DOHH2 (cell line): Measurements from ENCODE around the gene CHRNB1.

Experiments used
- H3F3A ChIP-seq: fragments of 200-600 bp; sonication (generic), shearing (Covaris generic); 2 replicates; pipeline ENCODE4 v1.6.0; 2016; ENCODE audit warnings: antibody characterized with exemption, mild to moderate bottlenecking; ENCODE audit not compliant: control insufficient read depth, insufficient read depth
- H3K27ac ChIP-seq: fragments of 200-600 bp; sonication (generic); 2 replicates; pipeline ENCODE4 v1.5.1; 2014; ENCODE audit warnings: low read depth, mild to moderate bottlenecking, low read length, moderate library complexity
- H3K27me3 ChIP-seq: fragments of 200-600 bp; sonication (generic); 2 replicates; pipeline ENCODE4 v1.6.1; 2014; ENCODE audit warnings: mild to moderate bottlenecking, low read length, mixed read lengths; ENCODE audit not compliant: control insufficient read depth
- H3K36me3 ChIP-seq: fragments of 200-600 bp; sonication (generic); 2 replicates; pipeline ENCODE4 v1.6.1; 2014; ENCODE audit warnings: mild to moderate bottlenecking, low read length, moderate library complexity, mixed read lengths; ENCODE audit not compliant: control insufficient read depth
- H3K4me1 ChIP-seq: fragments of 200-600 bp; sonication (generic); 2 replicates; pipeline ENCODE4 v1.6.1; 2014; ENCODE audit warnings: mild to moderate bottlenecking, low read length, mixed read lengths; ENCODE audit not compliant: control insufficient read depth
- H3K4me2 ChIP-seq: fragments of 200-600 bp; sonication (generic); 2 replicates; pipeline ENCODE4 v1.6.0; 2014; ENCODE audit warnings: mild to moderate bottlenecking, low read length, moderate library complexity
- H3K4me3 ChIP-seq: fragments of 200-600 bp; sonication (generic); 2 replicates; pipeline ENCODE4 v1.5.1; 2014; ENCODE audit warnings: mild to moderate bottlenecking, low read length, mixed read lengths
- H3K79me2 ChIP-seq: fragments of 200-600 bp; sonication (generic); 2 replicates; pipeline ENCODE4 v1.6.1; 2014; ENCODE audit warnings: mild to moderate bottlenecking, low read length, mixed read lengths; ENCODE audit not compliant: control insufficient read depth
- H3K9me2 ChIP-seq: fragments of 200-600 bp; sonication (generic); replicated peaks from 2 replicates; pipeline ENCODE4 v1.6.1; 2014; ENCODE audit warnings: mild to moderate bottlenecking, low read length, mixed read lengths; ENCODE audit not compliant: control insufficient read depth
- H3K9me3 ChIP-seq: fragments of 200-600 bp; sonication (generic); 2 replicates; pipeline ENCODE4 v1.6.1; 2014; ENCODE audit warnings: antibody characterized with exemption, low read length, mixed read lengths; ENCODE audit not compliant: control insufficient read depth, insufficient read depth
- H4K20me1 ChIP-seq: fragments of 200-600 bp; sonication (generic); 2 replicates; pipeline ENCODE4 v1.6.0; 2014; ENCODE audit warnings: low read depth, mild to moderate bottlenecking, antibody characterized with exemption, low read length, moderate library complexity; ENCODE audit not compliant: control insufficient read depth, insufficient read depth
- CTCF ChIP-seq: fragments of 200-600 bp; sonication (generic); IDR thresholded peaks from one replicate; pipeline ENCODE4 v1.5.1; 2014; ENCODE audit warnings: antibody characterized with exemption, mild to moderate bottlenecking, low read depth, low read length; ENCODE audit not compliant: poor library complexity, severe bottlenecking
- EZH2phosphoT487 ChIP-seq: fragments of 200-600 bp; sonication (generic); IDR thresholded peaks from 2 replicates; pipeline ENCODE4 v1.6.1; 2017; ENCODE audit warnings: borderline replicate concordance, mild to moderate bottlenecking, antibody characterized with exemption, low read length, moderate library complexity, mixed read lengths

The CHRNB1 gene

GRCh38 chr17:7483255-7484066, 38.6 kb downstream of the CHRNB1 start:
- Histone ChIP-seq H3F3A (peaks cover 3% of the 10 kb centered on the region; the same call in 1 of the 2 replicates), H4K20me1 (peaks cover 15% of the 10 kb centered on the region), H3K27me3 (no peaks in the 10 kb centered on the region), H3K9me3 (no peaks in the 10 kb centered on the region), H3K27ac (peak overlapping the region; percentile 84), H3K4me1 (peaks cover 49% of the 10 kb centered on the region), H3K36me3 (peaks cover 26% of the 10 kb centered on the region), H3K79me2 (peaks cover 51% of the 10 kb centered on the region), H3K4me3 (peak overlapping the region; percentile 84), H3K4me2 (peak overlapping the region; percentile 82), H3K9me2 (no peaks in the 10 kb centered on the region)
- TF ChIP-seq EZH2phosphoT487, result no peak
- no peak for TF ChIP-seq CTCF

GRCh38 chr17:7484067-7484918, 39.4 kb downstream of the CHRNB1 start, which contains the start of gene POLR2A:
Gene POLR2A, plus strand, starts transcription at chr17:7484366.
- peak within 1 kb of the TSS; percentile 84 for H3K4me3 ChIP-seq
- H3K27me3 ChIP-seq, result no peaks in the 10 kb centered on the region
- peaks cover 52% of the 10 kb centered on the region for H3K79me2 ChIP-seq
- TF ChIP-seq CTCF (no peak), EZH2phosphoT487 (no peak)
- peak within 1 kb of the TSS; percentile 84 for H3K27ac ChIP-seq
- H3K9me3 ChIP-seq, result no peaks in the 10 kb centered on the region
- peak within 1 kb of the TSS; percentile 82 for H3K4me2 ChIP-seq
- peaks cover 21% of the 10 kb centered on the region for H4K20me1 ChIP-seq
- H3K9me2 ChIP-seq, result no peaks in the 10 kb centered on the region
- H3F3A ChIP-seq, result peaks cover 6% of the 10 kb centered on the region; the same call in 1 of the 2 replicates
- H3K36me3 ChIP-seq, result peaks cover 32% of the 10 kb centered on the region
- H3K4me1 ChIP-seq, result peaks cover 52% of the 10 kb centered on the region

- TF ChIP-seq EZH2phosphoT487 (no peak), CTCF (peak; percentile 26)
- H3K9me3 ChIP-seq, result no peaks in the 10 kb centered on the region
- peak overlapping the region; percentile 82 for H3K4me2 ChIP-seq
- H3K4me1 ChIP-seq, result peaks cover 49% of the 10 kb centered on the region
- peaks cover 37% of the 10 kb centered on the region for H3K36me3 ChIP-seq
- peak overlapping the region; percentile 84 for H3K27ac ChIP-seq
- H4K20me1 ChIP-seq, result peaks cover 21% of the 10 kb centered on the region
- H3K4me3 ChIP-seq, result peak overlapping the region; percentile 84
- peaks cover 6% of the 10 kb centered on the region; the same call in 1 of the 2 replicates for H3F3A ChIP-seq
- H3K27me3 ChIP-seq, result no peaks in the 10 kb centered on the region
- peaks cover 56% of the 10 kb centered on the region for H3K79me2 ChIP-seq
- no peaks in the 10 kb centered on the region for H3K9me2 ChIP-seq
These were observed 40.1 kb downstream of the CHRNB1 start for GRCh38 chr17:7484919-7485377.
